Thoracic aorta endothelial cell (primary cell): ENCODE data around the gene NAA80. TPM values are rescaled to one million over a fixed set of nuclear protein-coding genes. Genes with fewer than 3 reads are reported as not detected.

Experiments used
- total RNA-seq: library from RNA; depleted of rRNA; stranded (reverse); fragments of >200 nt; gene quantifications from 2 replicates; pipeline ENCODE4 v1.2.3, GENCODE V29; 2012

The NAA80 gene, protein sequence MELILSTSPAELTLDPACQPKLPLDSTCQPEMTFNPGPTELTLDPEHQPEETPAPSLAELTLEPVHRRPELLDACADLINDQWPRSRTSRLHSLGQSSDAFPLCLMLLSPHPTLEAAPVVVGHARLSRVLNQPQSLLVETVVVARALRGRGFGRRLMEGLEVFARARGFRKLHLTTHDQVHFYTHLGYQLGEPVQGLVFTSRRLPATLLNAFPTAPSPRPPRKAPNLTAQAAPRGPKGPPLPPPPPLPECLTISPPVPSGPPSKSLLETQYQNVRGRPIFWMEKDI
- 7.0 and 10.0 TPM in 2 replicates for total RNA-seq

DNA sequence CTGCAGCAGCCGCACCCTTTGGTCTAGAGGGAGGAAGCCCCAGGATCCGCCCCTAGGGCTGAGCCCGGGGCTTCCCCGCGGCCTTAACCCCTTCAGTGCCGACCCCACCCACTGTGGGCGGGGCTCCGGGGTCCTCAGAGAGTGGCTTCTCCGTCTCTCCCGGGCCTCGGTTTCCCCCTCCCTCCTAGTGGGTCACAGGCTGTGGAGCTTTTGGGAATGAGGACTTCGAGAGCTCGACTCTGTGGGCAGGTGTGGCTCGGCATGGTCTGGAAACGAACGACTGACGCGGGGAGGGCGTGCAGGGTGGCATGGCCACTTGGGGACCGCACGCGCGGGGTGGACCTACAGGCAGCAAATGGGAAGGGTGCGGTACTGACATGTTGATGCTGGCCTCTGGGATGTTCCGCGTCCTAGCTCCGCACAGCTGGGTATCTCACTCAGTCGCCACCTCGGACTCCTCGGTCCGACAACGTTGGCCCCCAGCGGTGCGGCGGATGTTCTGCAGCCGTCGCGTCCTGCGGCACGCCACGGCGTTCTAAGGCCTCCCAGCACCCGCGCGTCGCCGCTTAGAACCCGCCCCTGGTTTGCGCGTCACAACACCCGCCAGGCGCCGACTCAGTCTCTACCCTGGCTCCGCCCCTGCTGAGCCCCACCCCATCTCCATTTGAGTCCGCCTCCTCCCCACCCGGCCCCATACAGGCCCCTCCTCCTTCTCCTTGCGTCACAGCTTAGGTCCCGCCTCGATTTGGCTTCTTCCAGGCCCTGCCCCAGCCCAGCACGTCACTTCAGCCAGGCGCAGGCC, at the start of gene NAA80, which contains the start of gene HYAL3:
TSS of gene NAA80 (minus strand) at position 570 of the 802 bp plus-strand sequence. CDS start 1,942 bp downstream, outside the sequence.
TSS of gene HYAL3 (minus strand) at position 570 of the 802 bp plus-strand sequence. CDS start 3,803 bp downstream, outside the sequence.

DNA sequence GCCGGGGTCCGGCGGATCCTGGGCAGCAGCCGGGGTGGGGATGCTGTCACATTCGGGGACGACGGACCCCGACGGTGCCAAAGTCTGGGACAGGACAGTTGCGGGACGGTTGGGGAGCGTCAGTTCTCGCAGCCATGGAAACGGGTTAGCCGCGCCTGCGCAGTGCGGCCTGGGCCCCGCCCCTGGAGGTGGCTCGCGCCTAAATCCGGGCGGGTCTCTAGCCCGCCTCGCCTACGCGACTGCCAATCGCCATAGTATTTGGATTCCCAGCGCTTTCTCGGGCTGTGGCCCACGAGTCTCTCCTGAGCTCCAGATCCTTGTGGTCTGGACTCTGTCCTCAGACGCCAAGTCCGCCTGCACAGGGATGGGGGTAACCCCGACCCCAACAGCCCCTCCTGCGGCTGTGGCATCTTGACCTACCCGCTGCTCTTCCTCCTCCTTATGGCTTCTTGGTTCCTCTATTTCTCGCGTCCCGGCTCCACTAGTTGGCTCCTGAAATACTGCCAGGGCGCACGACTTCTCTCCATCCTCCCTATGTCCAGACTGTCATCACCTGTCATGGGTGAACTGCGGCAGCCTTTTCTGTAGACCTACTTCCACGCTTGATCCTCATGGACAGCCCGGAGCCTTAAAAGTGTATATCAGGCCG, 46.5 kb upstream of the NAA80 start, which contains the start of gene ZMYND10:
TSS of gene ZMYND10 (minus strand) at position 147 of the 649 bp plus-strand sequence. CDS start 153 bp downstream, outside the sequence.

DNA sequence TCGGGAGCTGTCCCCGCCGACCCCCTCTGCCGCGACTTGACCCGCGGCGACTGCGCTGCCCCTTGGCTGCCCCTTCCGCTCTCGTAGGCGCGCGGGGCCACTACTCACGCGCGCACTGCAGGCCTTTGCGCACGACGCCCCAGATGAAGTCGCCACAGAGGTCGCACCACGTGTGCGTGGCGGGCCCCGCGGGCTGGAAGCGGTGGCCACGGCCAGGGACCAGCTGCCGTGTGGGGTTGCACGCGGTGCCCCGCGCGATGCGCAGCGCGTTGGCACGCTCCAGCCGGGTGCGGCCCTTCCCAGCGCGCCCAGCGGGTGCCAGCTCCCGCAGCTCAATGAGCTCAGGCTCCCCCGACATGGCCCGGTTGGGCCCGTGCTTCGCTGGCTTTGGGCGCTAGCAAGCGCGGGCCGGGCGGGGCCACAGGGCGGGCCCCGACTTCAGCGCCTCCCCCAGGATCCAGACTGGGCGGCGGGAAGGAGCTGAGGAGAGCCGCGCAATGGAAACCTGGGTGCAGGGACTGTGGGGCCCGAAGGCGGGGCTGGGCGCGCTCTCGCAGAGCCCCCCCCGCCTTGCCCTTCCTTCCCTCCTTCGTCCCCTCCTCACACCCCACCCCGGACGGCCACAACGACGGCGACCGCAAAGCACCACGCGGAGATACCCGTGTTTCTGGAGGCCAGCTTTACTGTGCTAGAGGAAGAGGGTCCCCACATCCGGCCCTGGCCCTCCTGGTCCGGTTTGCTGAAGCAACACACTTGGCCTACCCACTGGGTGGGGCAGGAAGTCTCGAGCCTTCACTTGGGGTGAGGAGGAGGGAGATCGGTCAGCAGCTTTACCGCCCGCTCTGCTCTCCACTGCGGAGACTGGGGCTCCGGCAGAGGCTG, 41.5 kb upstream of the NAA80 start, which contains the start of gene RASSF1:
TSS of gene RASSF1 (minus strand) at position 389 of the 882 bp plus-strand sequence. CDS start at position 358, 31 bp downstream.

DNA sequence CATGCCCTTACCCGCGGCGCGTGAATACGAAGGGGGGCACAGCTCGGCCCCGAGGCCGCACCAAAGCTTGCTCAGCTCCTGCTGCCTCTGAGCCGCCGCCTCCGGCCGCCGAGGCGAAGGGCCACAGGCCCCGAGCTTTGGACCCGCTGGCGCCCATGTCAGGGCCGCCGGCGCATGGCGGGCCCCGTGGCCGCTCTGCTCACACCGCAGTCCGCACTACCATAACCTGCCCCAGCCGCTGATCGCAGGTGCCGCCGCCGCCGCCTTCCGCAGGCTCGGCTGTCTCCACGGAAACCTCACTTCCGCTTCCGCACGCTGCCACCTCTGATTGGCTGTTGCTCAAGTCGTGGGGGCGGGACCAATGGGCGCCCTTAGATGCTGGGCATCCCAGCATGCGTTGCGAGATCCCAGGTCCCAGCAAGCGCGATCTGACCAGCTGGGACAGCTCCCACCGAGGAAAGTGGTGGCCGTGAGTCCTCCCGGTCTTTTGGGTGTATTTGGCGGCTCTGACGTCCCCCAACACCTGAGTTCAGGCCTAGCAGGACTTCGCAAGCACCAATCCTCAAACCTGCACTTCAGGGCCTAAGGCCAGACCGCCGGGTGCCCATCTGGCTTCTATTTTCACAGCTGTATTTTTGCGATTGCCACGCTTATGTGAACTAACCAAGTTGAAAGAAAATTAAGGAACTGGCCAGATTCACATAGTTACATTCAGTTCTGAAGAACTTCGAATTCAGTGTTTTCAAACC, 28.9 kb upstream of the NAA80 start, which contains the start of gene TUSC2:
TSS of gene TUSC2 (minus strand) at position 281 of the 749 bp plus-strand sequence. CDS start at position 157, 124 bp downstream.

DNA sequence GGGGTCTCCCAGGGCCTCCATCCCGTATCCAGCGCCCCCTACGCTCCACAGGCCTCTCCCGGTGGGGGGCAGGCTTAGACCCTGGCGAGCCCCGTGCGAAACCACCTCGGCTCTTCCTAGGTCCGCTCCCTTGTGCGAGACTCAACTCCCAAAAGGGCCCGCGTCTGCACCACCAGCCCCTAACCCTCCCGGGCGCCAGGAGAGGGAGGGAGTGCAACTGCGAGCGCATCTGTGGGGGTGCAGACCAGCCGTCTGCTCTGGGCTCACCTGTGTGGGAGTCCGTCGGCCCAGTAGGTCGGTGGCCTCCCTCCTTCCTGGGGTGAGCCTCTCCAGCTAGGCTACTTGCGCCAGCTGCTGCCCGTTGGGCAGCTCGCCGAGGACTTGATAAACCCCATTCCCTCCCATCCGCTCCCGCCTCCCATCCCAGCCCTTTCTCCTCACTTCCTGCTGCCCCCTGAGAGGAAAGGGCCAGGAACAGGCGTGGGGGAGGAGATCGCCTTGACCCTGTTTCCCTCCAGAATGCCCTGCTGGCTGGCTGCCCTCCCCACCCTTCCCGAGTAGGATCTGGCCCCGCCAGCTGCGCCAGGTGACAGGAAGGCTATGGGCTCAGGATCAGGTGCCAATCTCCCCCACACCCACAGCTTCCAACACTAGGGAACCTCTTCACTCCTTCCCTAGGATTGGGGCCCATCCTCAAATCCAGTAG, 23.3 kb upstream of the NAA80 start, which contains the start of gene HYAL2:
TSS of gene HYAL2 (minus strand) at position 360 of the 706 bp plus-strand sequence. CDS start 2,256 bp downstream, outside the sequence.

DNA sequence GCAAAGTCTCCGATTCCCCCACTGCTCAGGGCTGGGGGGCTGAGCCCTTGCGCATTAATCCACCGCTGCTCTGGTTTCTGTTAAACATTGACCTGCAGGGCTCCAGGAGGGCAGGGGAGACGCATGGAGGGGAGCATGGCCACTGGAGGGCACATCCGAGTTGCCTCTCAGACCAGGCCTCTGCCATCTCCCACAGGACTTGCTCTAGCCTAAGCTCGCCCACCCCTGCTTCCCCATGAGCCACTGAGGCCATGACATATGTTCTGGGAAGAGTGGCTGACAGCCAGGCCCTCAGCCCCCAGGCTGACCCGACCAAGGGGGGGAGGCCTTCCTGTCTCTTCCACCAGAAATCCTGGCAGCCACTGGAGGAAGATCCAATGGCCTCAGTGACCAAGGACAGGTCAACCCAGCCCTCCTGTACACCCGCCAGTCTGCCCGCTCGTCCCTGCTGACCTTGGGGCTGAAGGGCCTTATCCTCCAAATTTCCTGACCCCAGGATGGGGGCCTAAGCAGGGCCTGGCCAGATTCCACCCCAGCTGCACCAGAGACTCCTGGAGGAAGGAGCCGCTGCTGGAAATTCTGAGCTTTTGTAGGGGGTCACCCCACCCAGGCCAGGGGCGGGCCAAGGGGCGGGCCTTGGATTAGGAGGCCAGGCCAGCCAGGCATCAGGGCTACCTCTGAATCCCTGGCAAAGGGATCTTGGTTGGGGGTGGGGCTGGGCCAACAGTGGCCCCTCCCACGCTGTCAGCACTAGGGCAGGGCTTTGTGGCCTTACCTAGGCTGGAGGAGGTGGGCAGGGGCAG, 4.0 kb upstream of the NAA80 start, which contains the start of gene HYAL1:
TSS of gene HYAL1 (minus strand) at position 562 of the 803 bp plus-strand sequence. CDS start 618 bp downstream, outside the sequence.

DNA sequence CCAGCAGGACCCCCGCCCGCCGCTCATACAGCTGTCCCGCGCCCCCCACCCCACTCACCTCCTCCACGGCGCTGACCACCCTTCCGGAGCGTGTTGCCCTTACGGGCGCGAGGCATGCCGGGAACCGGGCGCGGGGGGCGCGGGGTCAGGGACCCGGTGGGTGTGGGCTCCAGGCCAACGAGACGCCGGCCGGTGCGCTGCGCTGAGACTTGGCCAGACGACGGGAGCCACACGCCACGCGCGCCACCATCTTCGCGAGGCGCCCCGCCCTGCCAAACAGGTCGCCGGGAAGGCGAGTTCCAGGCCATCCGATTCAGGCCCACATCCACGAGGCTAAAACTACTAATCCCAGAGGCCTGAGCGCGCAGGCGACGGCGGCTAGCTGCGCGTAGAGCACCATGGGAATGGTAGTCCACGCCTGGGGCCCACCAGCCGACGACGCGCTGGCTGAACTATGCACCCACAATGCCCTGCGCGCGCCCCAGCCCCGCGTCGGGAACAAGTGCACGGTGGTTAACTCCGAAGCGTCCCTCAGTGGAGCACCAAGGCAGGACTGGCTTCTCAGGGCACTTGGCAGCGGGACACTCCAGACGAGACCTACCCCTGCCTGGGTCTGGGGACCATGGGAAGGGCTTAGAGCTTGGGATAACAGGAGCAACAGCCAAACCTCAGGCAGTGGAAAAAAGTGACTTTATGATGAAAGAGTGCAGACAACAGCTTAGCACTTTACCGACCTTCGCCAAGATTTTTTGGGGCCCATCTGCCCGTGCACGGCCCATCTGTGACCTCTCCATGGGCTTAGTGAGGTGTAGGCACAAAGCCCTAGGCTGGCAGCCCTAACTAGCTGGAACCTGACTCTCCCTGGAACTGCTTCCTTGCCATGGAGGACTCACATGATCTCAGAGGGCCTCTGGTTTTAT, 6.8 kb downstream of the NAA80 start, which contains the start of gene IFRD2:
TSS of gene IFRD2 (minus strand) at position 271 of the 920 bp plus-strand sequence. CDS start at position 116, 155 bp downstream.

DNA sequence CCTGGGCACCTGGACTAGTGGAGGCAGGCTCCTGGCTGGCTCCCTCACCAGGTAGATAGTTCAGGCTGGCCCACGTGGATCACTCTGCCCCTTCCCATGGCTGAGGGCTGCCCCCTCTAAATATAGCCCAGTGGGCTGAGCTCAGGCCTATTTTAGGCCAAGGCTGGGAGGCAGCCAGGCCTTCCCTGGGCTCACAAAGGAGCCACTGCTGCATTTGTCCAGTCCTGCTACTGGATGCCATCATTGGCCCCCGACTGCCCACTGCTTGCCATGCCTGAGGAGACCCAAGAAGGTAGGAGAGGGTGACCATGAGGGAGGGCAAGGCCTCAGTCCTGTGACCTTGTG, 20.4 kb downstream of the NAA80 start, which contains the start of gene LSMEM2:
TSS of gene LSMEM2 (plus strand) at position 208 of the 345 bp plus-strand sequence. CDS start at position 235, 27 bp downstream.

DNA sequence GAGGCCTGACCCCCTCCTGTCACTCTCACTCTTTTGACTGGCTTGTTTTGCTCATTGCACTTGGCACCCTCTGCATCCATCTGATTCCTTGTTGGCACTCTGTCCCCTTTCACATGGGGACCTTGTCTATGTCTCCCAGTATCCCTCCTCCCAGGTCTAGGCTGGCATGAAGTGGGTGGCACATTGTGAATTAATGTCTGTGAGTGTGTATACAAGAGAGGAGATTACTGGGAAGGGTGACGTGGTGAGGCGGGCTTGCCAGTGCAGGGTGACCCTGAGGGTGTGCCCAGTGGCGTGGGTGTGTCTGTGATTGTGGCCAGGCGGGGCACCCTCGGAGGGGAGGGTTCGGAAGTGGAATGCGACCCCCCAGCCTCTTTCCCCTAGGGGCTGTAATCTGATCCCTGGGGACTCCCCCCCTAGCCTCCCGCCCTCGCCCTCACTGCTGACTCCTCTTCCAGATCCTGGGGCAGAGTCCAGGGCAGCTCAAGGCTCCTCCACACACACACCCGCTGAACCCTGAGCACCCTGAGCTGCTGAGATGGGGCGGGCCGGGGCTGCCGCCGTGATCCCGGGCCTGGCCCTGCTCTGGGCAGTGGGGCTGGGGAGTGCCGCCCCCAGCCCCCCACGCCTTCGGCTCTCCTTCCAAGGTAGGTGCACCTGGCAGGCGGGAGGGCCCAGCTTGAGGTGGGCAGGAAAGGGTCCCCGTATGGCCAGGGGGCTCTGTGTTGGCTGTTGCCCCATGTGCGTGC, 30.3 kb downstream of the NAA80 start, which contains the start of gene SEMA3B:
TSS of gene SEMA3B (plus strand) at position 445 of the 749 bp plus-strand sequence. CDS start at position 539, 94 bp downstream.

Other genes with a start within 250 kb of the NAA80 start
- 195 and 202 TPM in 2 replicates for gene RBM5, start 210.5 kb downstream of the NAA80 start, total RNA-seq
- 75.3 and 134 TPM in 2 replicates for gene SEMA3F, start 144.1 kb downstream of the NAA80 start, total RNA-seq
- gene GNAT1, start 107.8 kb downstream of the NAA80 start, total RNA-seq = not detected in 2 replicates
- gene SLC38A3, start 94.1 kb downstream of the NAA80 start, total RNA-seq = 0.13 and 0.36 TPM in 2 replicates
- gene GNAI2, start 63.2 kb downstream of the NAA80 start, total RNA-seq = 492 and 561 TPM in 2 replicates
- 0.40 and 0.79 TPM in 2 replicates for gene SEMA3B, start 30.3 kb downstream of the NAA80 start, total RNA-seq
- not detected in 2 replicates for gene LSMEM2, start 20.3 kb downstream of the NAA80 start, total RNA-seq
- gene IFRD2, start 7.0 kb downstream of the NAA80 start, total RNA-seq = 114 and 131 TPM in 2 replicates
- gene HYAL3, start within 50 bp of the NAA80 start, total RNA-seq = 4.9 and 7.0 TPM in 2 replicates
- gene HYAL1, start 4.2 kb upstream of the NAA80 start, total RNA-seq = 3.7 and 5.0 TPM in 2 replicates
- gene HYAL2, start 23.3 kb upstream of the NAA80 start, total RNA-seq = 271 and 320 TPM in 2 replicates
- gene TUSC2, start 28.8 kb upstream of the NAA80 start, total RNA-seq = 29.6 and 31.4 TPM in 2 replicates
- gene RASSF1, start 41.4 kb upstream of the NAA80 start, total RNA-seq = 14.6 and 17.0 TPM in 2 replicates
- gene ZMYND10, start 46.3 kb upstream of the NAA80 start, total RNA-seq = 0.07 and 0.13 TPM in 2 replicates
- 15.8 and 16.1 TPM in 2 replicates for gene NPRL2, start 51.4 kb upstream of the NAA80 start, total RNA-seq
- 10.8 and 12.2 TPM in 2 replicates for gene CYB561D2, start 51.5 kb upstream of the NAA80 start, total RNA-seq
- 42.3 and 46.7 TPM in 2 replicates for gene TMEM115, start 60.1 kb upstream of the NAA80 start, total RNA-seq
- under 0.01 TPM in 2 replicates for gene CACNA2D2, start 204.2 kb upstream of the NAA80 start, total RNA-seq